GM21515 (cell line): ENCODE measurements around the gene CANT1.
"Not testable (repeated sequence)": the region's sequence is repeated elsewhere in the genome, so short reads cannot be mapped to it uniquely, and the experiment has no call there.

Source experiments
- ATAC-seq: cut with Tn5 transposase; IDR thresholded peaks from one replicate; pipeline ENCODE4 v1.9.1; 2021; ENCODE audit not compliant: unreplicated experiment

CANT1 gene

GRCh38 chr17:79043931-79044320, 34.4 kb upstream of the CANT1 start:
- ATAC-seq, result no peak

GRCh38 chr17:79043191-79043930, 33.8 kb upstream of the CANT1 start:
- no peak for ATAC-seq

GRCh38 chr17:79042421-79043190, 33.0 kb upstream of the CANT1 start:
- ATAC-seq, result no peak

- ATAC-seq, result no peak
These were observed 32.3 kb upstream of the CANT1 start for GRCh38 chr17:79041723-79042420.

GRCh38 chr17:79041041-79041570, 31.5 kb upstream of the CANT1 start:
- no peak for ATAC-seq

GRCh38 chr17:79039886-79040285, 30.3 kb upstream of the CANT1 start:
- no peak for ATAC-seq

- ATAC-seq, result no peak
These were observed 29.6 kb upstream of the CANT1 start for GRCh38 chr17:79039171-79039570.

GRCh38 chr17:79038545-79039135, 29.1 kb upstream of the CANT1 start:
- no peak for ATAC-seq

- ATAC-seq, result no peak
These were observed 27.0 kb upstream of the CANT1 start for GRCh38 chr17:79036596-79036995.

- ATAC-seq, result no peak
These were observed 26.6 kb upstream of the CANT1 start for GRCh38 chr17:79036181-79036580.

- no peak for ATAC-seq
These were observed 26.1 kb upstream of the CANT1 start for GRCh38 chr17:79035686-79036085.

GRCh38 chr17:79034931-79035485, 25.4 kb upstream of the CANT1 start:
- ATAC-seq, result no peak

GRCh38 chr17:79033741-79034501, 24.4 kb upstream of the CANT1 start:
- no peak for ATAC-seq

GRCh38 chr17:79033046-79033616, 23.6 kb upstream of the CANT1 start:
- ATAC-seq, result no peak

GRCh38 chr17:79031996-79032875, 22.7 kb upstream of the CANT1 start:
- no peak for ATAC-seq

GRCh38 chr17:79030636-79031035, 21.1 kb upstream of the CANT1 start:
- ATAC-seq, result not testable (repeated sequence)

GRCh38 chr17:79029327-79030009, 19.9 kb upstream of the CANT1 start:
- no peak for ATAC-seq
